T-helper 1 cell treated with Interleukin-12 subunit alpha and Interleukin-12 subunit beta and Interleukin-4 antibody, amounts not matched to agents 30 ng/mL and 1 ng/mL, for 36 hours (primary cell): ENCODE results near the gene DLG2. TPM values are rescaled to one million over a fixed set of nuclear protein-coding genes. Genes with fewer than 3 reads are reported as not detected.
"Not testable (repeated sequence)": the region's sequence is repeated elsewhere in the genome, so short reads cannot be mapped to it uniquely, and the experiment has no call there.

Experiments
- intact Hi-C: fragments of 100-400 bp; cut with micrococcal nuclease; formaldehyde crosslinking; loops from one replicate; pipeline ENCODE4 v1.15.1; 2024
- total RNA-seq: library from RNA; stranded (reverse); gene quantifications from 2 replicates; pipeline ENCODE4 v1.2.3, GENCODE V29; 2022

Gene DLG2
- total RNA-seq, 1 donor from 2014 or later, result 0.88 TPM

DNA sequence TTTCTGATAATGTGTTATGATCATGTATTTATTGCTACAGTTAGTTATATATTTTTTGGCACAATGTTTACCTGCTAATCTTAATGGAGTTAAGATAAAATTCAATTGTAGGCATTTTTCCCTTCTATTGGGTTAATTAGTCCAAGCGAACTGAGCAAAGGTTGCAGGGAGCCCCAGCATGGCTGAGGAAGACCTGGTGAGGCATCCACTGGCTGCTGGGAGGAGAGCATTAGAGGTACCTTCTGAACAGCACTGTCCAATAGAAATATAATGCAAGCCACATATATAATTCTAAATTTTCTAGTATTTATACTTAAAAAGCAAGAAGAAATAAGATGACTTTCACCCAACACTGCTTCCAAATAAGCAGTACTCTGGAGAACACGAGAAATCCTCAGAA, 19.9 kb upstream of the DLG2 start:
- intact Hi-C loops, result loop anchor here (1.0 to 5.0 kb wide), 10 partner anchors 17 to 1435 kb away; partner anchors contain the start of genes EED, HIKESHI, PICALM and TMEM126B

DNA sequence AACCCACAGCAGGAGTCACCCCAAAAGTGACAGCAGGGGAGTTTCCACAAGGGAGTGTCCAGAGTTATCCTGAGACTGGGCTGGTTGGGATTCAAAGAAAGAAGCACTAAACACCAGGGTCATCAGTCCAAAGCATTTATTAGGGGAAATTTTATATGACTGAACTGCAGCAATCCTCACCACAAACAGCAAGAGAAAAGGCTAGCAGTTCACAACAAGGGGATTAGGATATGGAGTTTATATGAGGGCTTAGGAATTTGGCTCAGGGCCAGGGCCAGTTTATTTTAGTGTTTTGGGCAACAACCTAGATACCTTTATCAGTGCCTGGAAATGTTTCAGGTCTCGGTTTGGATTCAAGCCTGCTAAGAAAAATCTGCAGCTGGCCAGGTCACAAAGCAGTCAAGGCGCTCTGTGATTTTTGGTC, 16.1 kb upstream of the DLG2 start:
- intact Hi-C loops, result no loop called here

DNA sequence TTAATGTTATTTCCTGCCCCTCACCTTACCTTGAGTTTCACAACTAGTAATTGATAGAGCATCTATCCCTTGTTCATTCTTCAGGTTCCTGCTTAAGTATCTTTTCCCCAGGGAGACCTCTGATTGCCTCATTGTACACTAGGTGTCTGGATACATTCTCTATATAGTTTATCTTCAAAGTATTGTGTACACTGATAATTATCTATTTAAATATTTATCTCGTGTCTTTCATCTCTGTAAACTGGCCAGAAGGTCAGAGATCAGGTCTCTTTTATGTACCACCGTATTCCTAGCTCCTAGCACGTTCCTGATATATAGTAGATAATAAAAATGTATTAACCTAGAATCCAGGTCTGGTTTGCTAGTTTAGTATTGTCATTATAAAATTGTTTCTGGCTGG, 7.6 kb upstream of the DLG2 start:
- intact Hi-C loops, result no loop called here

DNA sequence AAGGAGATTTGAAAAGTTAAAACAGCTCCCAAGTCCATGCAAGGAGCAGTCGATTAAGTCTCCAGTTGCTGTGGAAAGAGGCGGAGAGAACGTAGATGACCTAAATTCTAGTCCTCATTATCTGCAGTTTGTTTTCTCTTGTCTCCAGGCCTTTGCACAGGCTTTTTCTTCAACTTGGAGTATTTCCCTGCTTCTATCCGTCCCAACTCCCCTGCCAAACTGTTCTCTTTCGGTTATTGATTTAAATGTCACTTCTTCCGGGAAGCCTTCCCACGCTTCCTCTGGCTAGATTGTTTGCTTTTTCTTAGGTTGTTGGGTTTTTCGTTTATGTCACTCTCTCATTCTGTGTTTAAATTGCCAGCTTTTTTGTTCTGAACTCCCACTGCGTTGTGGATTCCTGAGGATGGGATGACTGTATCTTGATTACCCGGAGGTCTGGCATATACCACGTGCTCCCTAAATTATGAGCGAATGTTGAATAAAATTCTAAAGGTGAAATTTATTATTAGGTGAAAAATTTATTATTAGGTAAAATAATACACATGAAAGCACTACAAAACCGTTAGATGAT, 1.7 kb upstream of the DLG2 start:
- intact Hi-C loops, result loop anchor here (1.0 to 10.0 kb wide), 20 partner anchors 18 to 1453 kb away; partner anchors contain the start of genes HIKESHI, PICALM, TMEM126A and TMEM135

DNA sequence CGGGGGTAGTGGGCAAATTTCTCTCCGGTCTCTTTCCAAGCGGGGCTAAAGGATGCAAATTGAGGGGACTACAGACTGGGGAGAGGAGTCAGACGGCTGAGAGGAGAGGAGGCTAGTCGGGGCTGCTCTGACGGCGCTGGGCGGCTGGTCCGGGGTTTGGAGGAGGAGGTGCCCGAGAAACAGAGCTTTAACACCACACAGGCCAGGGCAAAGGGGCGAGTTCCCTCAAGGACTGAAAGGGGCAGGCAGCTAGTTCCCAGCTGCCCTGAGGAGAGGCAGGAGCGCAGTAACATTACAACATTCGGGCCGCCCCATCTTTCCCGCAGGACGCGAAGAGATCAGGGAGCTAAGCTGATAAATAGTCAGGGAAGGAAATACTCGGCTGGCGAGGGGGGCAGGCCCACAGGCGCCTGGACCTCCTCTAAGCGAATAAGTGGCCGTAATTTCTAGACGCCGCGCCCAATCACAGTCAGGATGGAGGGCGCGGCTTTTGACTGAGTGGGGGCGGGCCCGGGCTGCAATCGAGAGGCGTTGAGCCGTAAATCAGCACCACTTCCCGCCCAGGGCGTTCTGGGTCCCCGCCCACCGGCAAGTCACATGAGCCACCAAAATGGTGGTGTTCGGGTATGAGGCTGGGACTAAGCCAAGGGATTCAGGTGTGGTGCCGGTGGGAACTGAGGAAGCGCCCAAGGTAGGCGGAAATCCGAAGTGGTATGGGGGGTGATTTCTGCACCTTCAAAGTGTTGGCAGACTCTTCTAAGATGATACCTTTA, 1.0 kb upstream of the DLG2 start, which contains the start of gene TMEM126B:
TMEM126B (plus strand) TSS at position 596 of the 773 bp plus-strand sequence; CDS start at position 611, 15 bp downstream.
- intact Hi-C loops, result loop anchor here (1.0 to 10.0 kb wide), 20 partner anchors 19 to 1454 kb away; partner anchors contain the start of genes HIKESHI, PICALM, TMEM126A and TMEM135

DNA sequence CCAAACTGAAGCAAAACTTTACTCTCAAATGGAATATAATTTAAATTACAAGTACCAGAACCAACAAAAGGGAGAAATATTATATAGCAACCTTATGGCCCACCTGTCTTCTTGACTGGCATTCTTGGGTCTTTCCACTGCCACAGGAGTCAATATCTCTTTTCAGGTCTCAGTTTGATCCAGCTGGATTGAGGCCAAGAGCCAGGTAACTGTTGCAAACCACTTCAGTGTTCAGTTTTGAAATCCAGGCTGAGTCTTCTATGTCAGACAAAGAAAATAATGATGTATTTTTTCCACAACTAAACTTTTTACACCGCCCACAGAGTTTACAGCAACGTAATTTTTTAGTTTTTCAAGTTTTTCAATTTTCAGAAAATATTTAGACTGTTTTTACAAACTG, 648 bp downstream of the DLG2 start:
- intact Hi-C loops, result loop anchor here (5.0 to 10.0 kb wide), 2 partner anchors 912 to 1456 kb away; no protein-coding TSS in a partner anchor

DNA sequence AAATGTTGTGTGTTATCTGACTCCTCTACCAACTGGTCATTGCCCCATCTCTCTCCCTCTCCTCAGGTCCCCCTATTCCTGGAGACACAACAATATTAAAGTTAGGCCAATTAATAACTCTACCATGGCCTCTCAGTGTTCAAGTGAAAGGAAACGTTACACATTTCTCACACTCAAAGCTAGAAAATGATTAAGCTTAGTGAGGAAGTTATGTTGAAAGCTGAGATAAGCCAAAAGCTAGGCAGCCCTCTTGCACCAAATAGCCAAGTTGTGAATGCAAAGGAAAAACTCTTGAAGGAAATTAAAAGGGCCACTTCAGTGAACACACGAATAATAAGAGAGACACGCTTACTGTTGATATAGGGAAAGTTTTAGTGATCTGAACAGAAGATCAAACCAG, 6.9 kb downstream of the DLG2 start:
- intact Hi-C loops, result loop anchor here (10.0 kb wide), 1 partner anchor 905 kb away; no protein-coding TSS in a partner anchor

DNA sequence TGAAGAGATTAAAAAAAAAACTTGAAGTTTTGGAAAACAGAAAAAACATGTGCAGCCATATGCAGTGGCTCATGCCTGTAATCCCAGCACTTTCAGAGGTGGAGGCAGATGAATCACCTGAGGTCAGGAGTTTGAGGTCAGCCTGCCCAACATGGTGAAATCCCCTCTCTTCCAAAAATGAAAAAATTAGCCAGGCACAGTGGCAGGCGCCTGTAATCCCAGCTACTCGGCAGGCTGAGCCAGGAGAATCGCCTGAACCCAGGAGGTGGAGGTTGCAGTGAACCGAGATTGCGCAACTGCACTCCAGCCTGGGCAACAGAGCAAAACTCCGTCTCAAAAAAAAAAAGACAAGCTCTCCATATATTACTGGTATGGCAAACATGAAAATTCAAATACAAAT, 7.6 kb downstream of the DLG2 start:
- intact Hi-C loops, result no loop called here

DNA sequence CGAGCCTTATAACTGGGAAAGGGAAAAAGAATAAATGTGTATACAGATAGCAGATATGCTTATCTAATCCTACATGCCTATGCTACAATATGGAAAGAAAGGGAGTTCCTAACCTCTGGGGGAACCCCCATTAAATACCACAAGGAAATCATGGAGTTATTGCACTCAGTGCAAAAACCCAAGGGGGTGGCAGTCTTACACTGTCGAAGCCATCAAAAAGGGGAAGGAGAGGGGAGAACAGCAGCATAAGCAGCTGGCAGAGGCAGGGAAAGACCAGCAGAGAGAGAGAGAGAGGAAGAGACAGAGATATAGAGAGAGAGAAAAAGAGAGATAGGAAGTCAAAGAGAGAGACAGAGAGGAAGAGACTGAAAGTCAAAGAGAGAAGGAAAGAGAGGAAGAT, 15.5 kb downstream of the DLG2 start:
- intact Hi-C loops, result not testable (repeated sequence)

DNA sequence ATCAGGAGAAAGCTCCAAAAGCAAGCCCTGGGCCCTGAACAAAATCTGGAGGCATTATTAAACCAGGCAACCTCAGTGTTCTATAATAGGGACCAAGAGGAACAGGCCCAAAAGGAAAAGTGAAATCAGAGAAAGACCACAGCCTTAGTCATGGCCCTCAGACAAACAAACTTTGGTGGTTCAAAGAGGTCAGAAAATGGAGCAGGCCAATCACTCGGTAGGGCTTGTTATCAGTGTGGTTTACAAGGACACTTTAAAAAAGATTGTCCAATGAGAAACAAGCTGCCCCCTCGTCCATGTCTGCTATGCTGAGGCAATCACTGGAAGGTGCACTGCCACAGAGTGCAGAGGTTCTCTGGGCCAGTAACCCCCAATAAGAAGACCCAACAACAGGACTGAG, 17.9 kb downstream of the DLG2 start:
- intact Hi-C loops, result not testable (repeated sequence)

DNA sequence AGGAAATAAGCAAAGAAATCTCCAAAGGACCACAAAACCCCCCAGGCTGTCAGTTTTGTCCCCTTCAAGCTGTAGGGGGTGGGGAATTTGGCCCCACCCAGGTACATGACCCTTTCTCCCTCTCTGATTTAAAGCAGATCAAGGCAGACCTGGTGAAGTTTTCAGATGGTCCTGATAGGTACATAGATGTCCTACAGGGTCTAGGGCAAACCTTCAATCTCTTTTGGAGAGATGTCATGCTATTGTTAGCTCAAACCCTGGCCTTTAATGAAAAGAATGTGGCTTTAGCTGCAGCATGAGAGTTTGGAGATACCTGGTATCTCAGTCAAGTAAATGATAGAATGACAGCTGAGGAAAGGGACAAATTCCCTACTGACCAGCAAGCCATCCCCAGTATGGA, 18.5 kb downstream of the DLG2 start:
- intact Hi-C loops, result not testable (repeated sequence)

DNA sequence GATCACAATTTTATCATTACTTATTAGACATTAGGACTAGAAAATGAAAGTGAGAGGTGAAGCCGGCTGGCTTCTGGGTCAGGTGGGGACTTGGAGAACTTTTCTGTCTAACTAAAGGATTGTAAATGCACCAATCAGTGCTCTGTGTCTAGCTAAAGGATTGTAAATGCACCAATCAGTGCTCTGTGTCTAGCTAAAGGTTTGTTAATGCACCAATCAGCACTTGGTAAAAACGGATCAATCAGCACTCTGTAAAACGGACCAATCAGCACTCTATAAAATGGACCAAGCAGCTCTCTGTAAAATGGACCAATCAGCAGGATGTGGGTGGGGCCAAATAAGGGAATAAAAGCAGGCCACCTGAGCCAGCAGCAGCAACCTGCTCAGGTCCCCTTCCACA, 20.9 kb downstream of the DLG2 start:
- intact Hi-C loops, result not testable (repeated sequence)

DNA sequence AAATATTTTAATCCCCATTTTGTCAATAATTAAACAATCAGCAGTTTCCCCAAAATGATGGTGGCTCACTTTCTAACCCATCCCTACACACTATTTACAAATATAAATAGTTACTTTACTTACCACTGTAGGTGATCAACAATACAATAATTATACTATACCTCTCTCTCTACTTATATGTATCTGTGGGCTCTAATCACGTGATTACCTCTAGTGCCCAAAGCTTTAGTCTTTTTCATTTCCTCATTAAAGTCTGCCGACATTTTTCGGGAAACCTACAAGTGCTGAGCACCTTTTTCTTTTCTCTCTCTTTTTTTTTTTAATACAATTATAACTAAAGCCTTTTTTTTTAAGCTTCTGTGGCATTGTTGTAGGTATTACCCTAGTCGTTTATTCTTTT, 23.9 kb downstream of the DLG2 start:
- intact Hi-C loops, result no loop called here

DNA sequence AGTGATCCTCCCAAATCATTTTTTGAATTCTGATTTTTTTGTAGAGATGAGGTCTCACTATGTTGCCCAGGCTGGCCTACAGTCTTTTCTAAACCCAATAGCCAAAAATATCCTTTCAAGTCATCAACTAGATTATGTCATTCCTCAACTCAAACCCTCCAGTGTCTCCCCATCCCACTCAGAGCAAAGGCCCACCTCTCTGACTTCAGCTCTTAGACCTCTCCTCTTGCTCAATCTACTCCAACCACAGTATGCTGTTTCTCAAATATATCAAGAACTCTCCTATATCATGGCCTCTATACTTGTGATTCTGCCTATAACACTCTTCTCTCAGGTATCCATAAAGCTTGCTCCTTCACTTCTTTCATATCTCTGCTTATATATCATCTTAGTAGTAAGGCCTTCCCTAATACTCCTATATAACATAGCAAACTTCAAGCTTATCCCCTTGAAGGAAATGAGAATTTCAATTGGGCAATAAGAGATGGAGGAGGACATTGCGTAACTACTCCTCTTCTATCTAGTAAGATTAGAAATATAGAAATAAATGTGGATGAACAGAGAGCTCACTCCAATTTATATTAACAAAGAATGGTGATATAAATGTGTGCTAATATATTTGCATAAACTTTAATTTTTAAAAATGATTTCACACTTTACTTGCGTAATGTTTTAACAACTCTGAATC, 24.5 kb downstream of the DLG2 start:
- intact Hi-C loops, result no loop called here

DNA sequence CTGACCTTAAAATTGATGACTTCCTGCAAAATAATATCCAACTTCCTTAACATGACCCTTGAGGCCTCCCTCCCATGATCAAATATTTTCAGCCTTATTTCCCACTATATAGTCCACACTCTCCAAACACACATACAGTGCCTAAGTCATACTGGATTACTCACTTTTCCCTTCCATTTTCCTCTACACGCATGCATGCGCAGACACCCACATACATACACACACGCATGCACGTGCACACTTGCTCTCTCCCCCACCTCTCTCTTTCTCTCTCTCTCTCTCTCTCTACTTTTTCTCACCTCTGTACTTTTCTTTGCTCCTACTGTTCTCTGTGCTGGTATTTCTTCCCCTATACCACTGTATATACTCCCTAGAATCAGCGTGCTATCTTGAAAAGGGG, 28.1 kb downstream of the DLG2 start:
- intact Hi-C loops, result loop anchor here (5.0 to 10.0 kb wide), 4 partner anchors 348 to 1323 kb away; partner anchors contain the start of gene EED

DNA sequence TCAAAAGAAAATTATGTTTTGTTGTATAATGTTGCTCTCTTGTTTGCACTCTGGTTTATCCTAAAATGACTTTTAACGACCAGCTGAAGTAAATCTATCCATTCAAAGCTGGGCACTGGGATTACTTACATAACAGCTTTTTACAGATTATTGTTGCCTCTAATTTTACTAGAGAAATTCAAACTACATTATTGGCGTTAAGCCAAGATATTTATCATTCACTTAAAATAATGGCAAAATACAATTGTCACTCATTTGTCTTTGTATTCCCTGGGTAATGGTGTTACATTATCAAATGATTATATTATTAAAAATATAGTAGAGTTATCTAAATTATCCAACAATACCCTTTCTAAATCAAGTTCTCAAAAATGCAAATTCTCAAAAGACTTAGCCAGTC, 30.3 kb downstream of the DLG2 start:
- intact Hi-C loops, result loop anchor here (5.0 to 10.0 kb wide), 4 partner anchors 350 to 1325 kb away; partner anchors contain the start of gene EED

DNA sequence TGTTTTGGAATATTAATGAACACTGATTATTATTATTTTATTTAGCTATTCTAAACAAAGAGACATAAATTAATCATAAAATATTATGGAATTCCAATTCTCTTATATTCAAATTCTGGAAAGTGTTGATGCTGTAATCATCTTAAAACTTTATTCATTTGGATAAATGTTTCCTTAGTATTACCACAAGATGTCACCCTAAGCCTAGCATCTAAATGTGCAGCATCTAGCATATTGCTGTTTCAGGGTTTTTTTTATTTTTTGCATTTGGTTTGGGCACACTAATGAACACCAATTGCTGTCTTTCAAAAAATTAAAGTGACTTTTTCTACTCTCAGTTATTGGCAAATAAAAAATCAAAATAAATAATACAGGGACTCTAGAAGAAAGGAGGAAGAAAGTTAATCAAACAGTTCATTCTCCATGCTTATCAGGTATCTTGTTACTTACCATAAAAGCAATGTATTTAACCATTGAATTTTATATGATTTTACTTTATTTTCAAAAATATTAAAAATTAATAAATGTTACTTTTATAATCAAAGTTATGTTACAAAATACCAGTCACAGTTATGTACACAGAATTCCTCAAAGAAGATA, 31.8 kb downstream of the DLG2 start:
- intact Hi-C loops, result loop anchor here (1.0 to 10.0 kb wide), 16 partner anchors 33 to 1327 kb away; partner anchors contain the start of genes EED and TMEM126B

DNA sequence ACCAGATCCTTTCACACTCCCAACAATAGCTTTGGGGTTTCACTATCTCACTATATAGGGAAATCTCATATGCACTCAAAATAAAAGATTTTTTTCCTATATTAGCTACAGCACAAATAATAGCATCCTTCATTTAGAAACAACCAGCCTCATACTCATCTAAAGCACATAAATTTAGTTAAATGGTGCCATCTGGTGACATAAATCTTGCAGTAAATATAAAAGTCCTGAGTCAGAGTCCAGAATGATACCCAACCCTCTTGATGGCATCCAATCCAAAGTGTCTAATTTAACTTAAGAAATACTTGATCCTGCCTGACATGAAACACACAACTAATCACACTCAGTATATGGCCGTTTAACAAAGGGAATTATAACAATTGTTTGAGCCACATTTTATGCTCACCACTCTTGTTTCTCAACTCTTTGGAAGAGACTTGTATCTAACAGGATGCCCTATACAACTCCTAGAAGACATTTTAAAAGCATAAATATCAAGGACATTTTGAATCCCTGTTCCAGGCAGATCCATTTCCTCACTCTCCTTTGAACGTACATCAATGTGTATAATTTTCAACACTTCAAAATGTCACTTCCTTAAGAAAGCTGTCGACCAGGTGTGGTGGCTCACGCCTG, 36.2 kb downstream of the DLG2 start:
- intact Hi-C loops, result loop anchor here (1.0 to 10.0 kb wide), 3 partner anchors 654 to 1033 kb away; partner anchors contain the start of gene EED

DNA sequence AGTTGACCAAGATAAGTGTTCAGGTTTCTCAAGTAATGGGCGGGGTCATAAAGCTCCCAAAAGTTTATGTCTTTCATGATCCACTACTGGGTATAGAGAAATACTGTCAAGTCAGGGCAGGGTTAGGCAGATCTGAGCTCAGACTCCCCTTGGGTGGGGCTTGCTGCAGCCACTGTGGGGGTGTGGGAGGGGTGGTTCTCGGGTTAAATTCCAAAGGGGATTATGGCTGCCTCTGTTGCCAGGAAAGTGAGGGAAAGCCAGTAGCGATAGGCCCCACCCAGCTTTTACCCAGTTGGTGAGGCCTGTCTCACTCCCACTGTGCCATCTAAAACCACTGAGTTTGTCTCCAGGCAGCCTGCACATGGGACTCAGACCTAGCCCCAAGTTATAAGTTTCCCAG, 37.8 kb downstream of the DLG2 start:
- intact Hi-C loops, result no loop called here

DNA sequence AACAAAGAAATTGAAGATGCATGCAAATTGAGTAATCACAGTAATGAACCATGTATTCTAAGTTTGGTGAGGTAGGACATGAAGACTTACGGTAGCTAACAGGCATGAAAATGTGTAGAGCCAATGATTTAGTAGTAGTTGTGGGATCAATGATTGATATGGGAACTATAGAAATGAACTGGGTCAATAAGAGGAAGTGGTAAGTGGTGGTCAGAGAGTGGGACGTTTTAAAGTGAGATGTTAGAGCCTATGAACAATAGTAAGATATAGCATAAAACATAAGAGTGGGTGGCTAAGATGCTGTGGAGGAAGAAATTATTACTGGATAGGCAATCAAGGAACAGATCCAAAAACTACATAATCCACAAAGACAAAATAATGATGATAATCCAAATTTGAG, 45.0 kb downstream of the DLG2 start:
- intact Hi-C loops, result no loop called here

DNA sequence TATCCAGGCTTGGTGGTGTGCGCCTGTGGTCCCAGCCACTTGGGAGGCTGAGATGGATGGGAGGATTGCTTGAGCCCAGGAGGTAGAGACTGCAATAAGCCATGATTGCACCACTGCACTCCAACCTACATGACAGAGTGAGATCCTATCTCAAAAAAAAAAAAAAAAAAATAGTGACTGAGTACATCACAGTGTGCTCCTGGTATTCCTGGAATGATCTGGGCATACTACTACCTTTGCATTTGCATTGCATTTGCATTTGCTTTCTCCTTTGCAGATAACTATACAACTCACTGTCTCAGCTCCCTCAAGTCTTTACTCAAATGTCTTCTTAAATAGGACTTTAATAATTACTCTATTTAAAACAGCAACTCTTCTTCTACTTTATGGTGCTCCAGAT, 51.8 kb downstream of the DLG2 start:
- intact Hi-C loops, result no loop called here
